SK-N-SH treated with all-trans-retinoic acid at 6 μM for 48 hours (cell line): ENCODE data around the gene ARRB1.

Experiments used
- ATAC-seq: fragments of 200-7000 bp; cut with Tn5 transposase; 3 replicates; pipeline ENCODE4 v1.9.1; 2020; ENCODE audit warnings: mild to moderate bottlenecking, moderate library complexity
- ARNTL ChIP-seq: fragments of 450-650 bp; formaldehyde crosslinking; IDR thresholded peaks from 2 replicates; pipeline ENCODE4 v1.5.0; 2020; ENCODE audit warnings: low read depth, mild to moderate bottlenecking, moderate library complexity, borderline replicate concordance
- BACH2 ChIP-seq: fragments of 250-450 bp; sonication (Bioruptor Pico); IDR thresholded peaks from 2 replicates; pipeline ENCODE4 v1.9.0; 2021; ENCODE audit warnings: mild to moderate bottlenecking, borderline replicate concordance
- CREB5 ChIP-seq: fragments of 250-450 bp; sonication (Bioruptor Pico); IDR thresholded peaks from 2 replicates; pipeline ENCODE4 v1.5.1; 2020; ENCODE audit warnings: low read depth, mild to moderate bottlenecking, moderate library complexity
- CSDC2 ChIP-seq: fragments of 250-450 bp; sonication (Bioruptor Pico); IDR thresholded peaks from 2 replicates; pipeline ENCODE4 v1.5.0; 2020; ENCODE audit warnings: mild to moderate bottlenecking, moderate library complexity
- CSRNP3 ChIP-seq: fragments of 250-450 bp; sonication (Bioruptor Pico); IDR thresholded peaks from 2 replicates; pipeline ENCODE4 v1.5.1; 2021; ENCODE audit warnings: mild to moderate bottlenecking, moderate library complexity
- ESRRG ChIP-seq: fragments of 250-450 bp; sonication (Bioruptor Pico); IDR thresholded peaks from 2 replicates; pipeline ENCODE4 v1.6.1; 2021; ENCODE audit warnings: mild to moderate bottlenecking
- ISL1 ChIP-seq: fragments of 250-450 bp; sonication (Bioruptor Pico); IDR thresholded peaks from 2 replicates; pipeline ENCODE4 v2.1.2; 2022; ENCODE audit warnings: mild to moderate bottlenecking, moderate library complexity
- OSR1 ChIP-seq: fragments of 250-450 bp; sonication (Bioruptor Pico); IDR thresholded peaks from 2 replicates; pipeline ENCODE4 v1.8.0; 2022; ENCODE audit warnings: moderate library complexity, mild to moderate bottlenecking, inconsistent platforms
- PATZ1 ChIP-seq: fragments of 250-450 bp; sonication (Bioruptor Pico); IDR thresholded peaks from 2 replicates; pipeline ENCODE4 v1.8.0; 2020; ENCODE audit warnings: mild to moderate bottlenecking, moderate library complexity, borderline replicate concordance
- PPARA ChIP-seq: fragments of 250-450 bp; sonication (Bioruptor Pico); IDR thresholded peaks from 2 replicates; pipeline ENCODE4 v1.5.0; 2020; ENCODE audit warnings: mild to moderate bottlenecking, borderline replicate concordance
- RARB ChIP-seq: fragments of 250-450 bp; sonication (Bioruptor Pico); IDR thresholded peaks from 2 replicates; pipeline ENCODE4 v1.8.0; 2021; ENCODE audit warnings: mild to moderate bottlenecking, moderate library complexity
- SNAI2 ChIP-seq: fragments of 250-450 bp; sonication (Bioruptor Pico); IDR thresholded peaks from 2 replicates; pipeline ENCODE4 v1.5.0; 2020; ENCODE audit warnings: mild to moderate bottlenecking, moderate library complexity
- TOX ChIP-seq: fragments of 250-450 bp; sonication (Bioruptor Pico); IDR thresholded peaks from 2 replicates; pipeline ENCODE4 v1.8.0; 2021; ENCODE audit warnings: mild to moderate bottlenecking, moderate library complexity, borderline replicate concordance
- TSHZ2 ChIP-seq: fragments of 250-450 bp; sonication (Bioruptor Pico); IDR thresholded peaks from 2 replicates; pipeline ENCODE4 v1.5.0; 2020; ENCODE audit warnings: mild to moderate bottlenecking, moderate library complexity
- ZC3H10 ChIP-seq: fragments of 250-450 bp; sonication (Bioruptor Pico); IDR thresholded peaks from 2 replicates; pipeline ENCODE4 v1.5.1; 2021; ENCODE audit warnings: mild to moderate bottlenecking, moderate library complexity
- ZFP3 ChIP-seq: fragments of 250-450 bp; sonication (Bioruptor Pico); IDR thresholded peaks from 2 replicates; pipeline ENCODE4 v1.5.0; 2020; ENCODE audit warnings: mild to moderate bottlenecking, moderate library complexity
- ZFP30 ChIP-seq: fragments of 450-650 bp; formaldehyde crosslinking; IDR thresholded peaks from 2 replicates; pipeline ENCODE4 v1.5.0; 2022; ENCODE audit warnings: mild to moderate bottlenecking, moderate library complexity
- ZNF565 ChIP-seq: fragments of 450-650 bp; formaldehyde crosslinking; conservative IDR thresholded peaks from 2 replicates; pipeline ENCODE4 v1.5.0; 2020; ENCODE audit warnings: low read depth, mild to moderate bottlenecking, moderate library complexity
- ZNF70 ChIP-seq: fragments of 450-650 bp; formaldehyde crosslinking; IDR thresholded peaks from 2 replicates; pipeline ENCODE4 v1.5.0; 2020; ENCODE audit warnings: mild to moderate bottlenecking, moderate library complexity
- ZNF8 ChIP-seq: fragments of 450-650 bp; formaldehyde crosslinking; IDR thresholded peaks from 2 replicates; pipeline ENCODE4 v1.5.0; 2020; ENCODE audit warnings: mild to moderate bottlenecking, moderate library complexity

The ARRB1 gene

GRCh38 chr11:75260396-75261170 lies 90.9 kb downstream of the ARRB1 start:
- no peak; the same call in 2 of the 3 replicates for ATAC-seq
- no peak for TF ChIP-seq SNAI2 (CRISPR knock-in tag)
- no peak for TF ChIP-seq TOX (CRISPR knock-in tag)
- no peak for TF ChIP-seq BACH2 (CRISPR knock-in tag)
- no peak for TF ChIP-seq CSRNP3 (CRISPR knock-in tag)
- TF ChIP-seq ESRRG (CRISPR knock-in tag) = no peak
- TF ChIP-seq TSHZ2 (CRISPR knock-in tag) = no peak
- no peak for TF ChIP-seq ARNTL (CRISPR knock-in tag)
- no peak for TF ChIP-seq OSR1
- no peak for TF ChIP-seq ZC3H10
- TF ChIP-seq ZFP3 (CRISPR knock-in tag) = no peak
- TF ChIP-seq ZFP30 = no peak
- TF ChIP-seq ISL1 (CRISPR knock-in tag) = no peak
- TF ChIP-seq PATZ1 (CRISPR knock-in tag) = no peak
- no peak for TF ChIP-seq CSDC2 (CRISPR knock-in tag)
- no peak for TF ChIP-seq ZNF565
- no peak for TF ChIP-seq CREB5
- no peak for TF ChIP-seq PPARA (CRISPR knock-in tag)

GRCh38 chr11:75254326-75254725 lies 97.1 kb downstream of the ARRB1 start:
- no peak for TF ChIP-seq ZFP30
- TF ChIP-seq, all 23 proteins: peak for 0
- ATAC-seq = no peak

GRCh38 chr11:75249704-75250103 lies 101.8 kb downstream of the ARRB1 start:
- ATAC-seq = no peak
- TF ChIP-seq CREB5 (no peak), TOX (CRISPR knock-in tag) (no peak), ARNTL (CRISPR knock-in tag) (no peak), PPARA (CRISPR knock-in tag) (no peak), ZNF70 (no peak), ESRRG (CRISPR knock-in tag) (no peak), RARB (CRISPR knock-in tag) (no peak), PATZ1 (CRISPR knock-in tag) (no peak), ZNF565 (no peak), BACH2 (CRISPR knock-in tag) (no peak), ZNF8 (no peak), ZFP30 (no peak), ZC3H10 (no peak), TSHZ2 (CRISPR knock-in tag) (no peak), CSRNP3 (CRISPR knock-in tag) (no peak)
